ENCODE data around the gene KRT72. TPM values are rescaled to one million over a fixed set of nuclear protein-coding genes. Genes with fewer than 3 reads are reported as not detected.

The KRT72 gene
- total and polyA plus RNA-seq, 2 experiments from 2014 or later, result not detected

DNA sequence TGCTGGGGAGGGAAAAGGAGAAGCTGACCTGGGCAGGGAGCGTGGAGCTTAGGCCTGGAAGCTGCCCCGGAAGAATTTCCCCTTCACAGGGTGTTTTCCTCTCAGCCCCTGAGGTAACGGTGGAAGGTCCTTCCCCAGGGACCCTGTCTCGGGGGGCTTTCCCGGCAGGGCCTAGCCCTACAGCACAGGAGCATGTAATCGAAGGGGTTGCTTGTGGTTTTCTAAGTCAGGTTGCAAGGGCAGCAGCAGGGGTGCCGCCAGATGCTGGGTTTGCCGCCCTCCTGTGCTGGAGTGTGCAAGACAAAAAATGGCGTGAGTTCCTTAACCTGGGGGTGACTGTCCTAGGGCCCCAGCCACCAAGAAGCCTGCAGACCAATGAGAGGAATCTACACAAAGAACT, 26.0 kb downstream of the KRT72 start:
- DNase-seq (ENCODE audit: low spot score) (no peak), ATAC-seq (no peak)
- H3K36me3 ChIP-seq (ENCODE audit: insufficient read depth), result no peaks in the 10 kb centered on the region
- H3K79me2 ChIP-seq (replicated peaks; ENCODE audit: insufficient read depth), result no peaks in the 10 kb centered on the region
- TF ChIP-seq NANOG (IDR thresholded peaks at IDR 0.05; ENCODE audit: borderline replicate concordance) (no peak), STAT1 (IDR thresholded peaks at IDR 0.05; ENCODE audit: unreplicated experiment) (no peak), ZNF114 (CRISPR knock-in tag; IDR thresholded peaks at IDR 0.05) (no peak), POLR2AphosphoS5 (IDR thresholded peaks at IDR 0.05; ENCODE audit: low read depth) (no peak), CREB1 (CRISPR knock-in tag; IDR thresholded peaks at IDR 0.05; ENCODE audit: low read depth) (no peak), EZH2phosphoT487 (IDR thresholded peaks at IDR 0.05; ENCODE audit: unreplicated experiment) (no peak), ZNF331 (CRISPR knock-in tag; IDR thresholded peaks at IDR 0.05; ENCODE audit: low read depth) (no peak), EZH2 (IDR thresholded peaks at IDR 0.05; ENCODE audit: low read depth, unreplicated experiment) (no peak)
- TF ChIP-seq, protein P1, sequence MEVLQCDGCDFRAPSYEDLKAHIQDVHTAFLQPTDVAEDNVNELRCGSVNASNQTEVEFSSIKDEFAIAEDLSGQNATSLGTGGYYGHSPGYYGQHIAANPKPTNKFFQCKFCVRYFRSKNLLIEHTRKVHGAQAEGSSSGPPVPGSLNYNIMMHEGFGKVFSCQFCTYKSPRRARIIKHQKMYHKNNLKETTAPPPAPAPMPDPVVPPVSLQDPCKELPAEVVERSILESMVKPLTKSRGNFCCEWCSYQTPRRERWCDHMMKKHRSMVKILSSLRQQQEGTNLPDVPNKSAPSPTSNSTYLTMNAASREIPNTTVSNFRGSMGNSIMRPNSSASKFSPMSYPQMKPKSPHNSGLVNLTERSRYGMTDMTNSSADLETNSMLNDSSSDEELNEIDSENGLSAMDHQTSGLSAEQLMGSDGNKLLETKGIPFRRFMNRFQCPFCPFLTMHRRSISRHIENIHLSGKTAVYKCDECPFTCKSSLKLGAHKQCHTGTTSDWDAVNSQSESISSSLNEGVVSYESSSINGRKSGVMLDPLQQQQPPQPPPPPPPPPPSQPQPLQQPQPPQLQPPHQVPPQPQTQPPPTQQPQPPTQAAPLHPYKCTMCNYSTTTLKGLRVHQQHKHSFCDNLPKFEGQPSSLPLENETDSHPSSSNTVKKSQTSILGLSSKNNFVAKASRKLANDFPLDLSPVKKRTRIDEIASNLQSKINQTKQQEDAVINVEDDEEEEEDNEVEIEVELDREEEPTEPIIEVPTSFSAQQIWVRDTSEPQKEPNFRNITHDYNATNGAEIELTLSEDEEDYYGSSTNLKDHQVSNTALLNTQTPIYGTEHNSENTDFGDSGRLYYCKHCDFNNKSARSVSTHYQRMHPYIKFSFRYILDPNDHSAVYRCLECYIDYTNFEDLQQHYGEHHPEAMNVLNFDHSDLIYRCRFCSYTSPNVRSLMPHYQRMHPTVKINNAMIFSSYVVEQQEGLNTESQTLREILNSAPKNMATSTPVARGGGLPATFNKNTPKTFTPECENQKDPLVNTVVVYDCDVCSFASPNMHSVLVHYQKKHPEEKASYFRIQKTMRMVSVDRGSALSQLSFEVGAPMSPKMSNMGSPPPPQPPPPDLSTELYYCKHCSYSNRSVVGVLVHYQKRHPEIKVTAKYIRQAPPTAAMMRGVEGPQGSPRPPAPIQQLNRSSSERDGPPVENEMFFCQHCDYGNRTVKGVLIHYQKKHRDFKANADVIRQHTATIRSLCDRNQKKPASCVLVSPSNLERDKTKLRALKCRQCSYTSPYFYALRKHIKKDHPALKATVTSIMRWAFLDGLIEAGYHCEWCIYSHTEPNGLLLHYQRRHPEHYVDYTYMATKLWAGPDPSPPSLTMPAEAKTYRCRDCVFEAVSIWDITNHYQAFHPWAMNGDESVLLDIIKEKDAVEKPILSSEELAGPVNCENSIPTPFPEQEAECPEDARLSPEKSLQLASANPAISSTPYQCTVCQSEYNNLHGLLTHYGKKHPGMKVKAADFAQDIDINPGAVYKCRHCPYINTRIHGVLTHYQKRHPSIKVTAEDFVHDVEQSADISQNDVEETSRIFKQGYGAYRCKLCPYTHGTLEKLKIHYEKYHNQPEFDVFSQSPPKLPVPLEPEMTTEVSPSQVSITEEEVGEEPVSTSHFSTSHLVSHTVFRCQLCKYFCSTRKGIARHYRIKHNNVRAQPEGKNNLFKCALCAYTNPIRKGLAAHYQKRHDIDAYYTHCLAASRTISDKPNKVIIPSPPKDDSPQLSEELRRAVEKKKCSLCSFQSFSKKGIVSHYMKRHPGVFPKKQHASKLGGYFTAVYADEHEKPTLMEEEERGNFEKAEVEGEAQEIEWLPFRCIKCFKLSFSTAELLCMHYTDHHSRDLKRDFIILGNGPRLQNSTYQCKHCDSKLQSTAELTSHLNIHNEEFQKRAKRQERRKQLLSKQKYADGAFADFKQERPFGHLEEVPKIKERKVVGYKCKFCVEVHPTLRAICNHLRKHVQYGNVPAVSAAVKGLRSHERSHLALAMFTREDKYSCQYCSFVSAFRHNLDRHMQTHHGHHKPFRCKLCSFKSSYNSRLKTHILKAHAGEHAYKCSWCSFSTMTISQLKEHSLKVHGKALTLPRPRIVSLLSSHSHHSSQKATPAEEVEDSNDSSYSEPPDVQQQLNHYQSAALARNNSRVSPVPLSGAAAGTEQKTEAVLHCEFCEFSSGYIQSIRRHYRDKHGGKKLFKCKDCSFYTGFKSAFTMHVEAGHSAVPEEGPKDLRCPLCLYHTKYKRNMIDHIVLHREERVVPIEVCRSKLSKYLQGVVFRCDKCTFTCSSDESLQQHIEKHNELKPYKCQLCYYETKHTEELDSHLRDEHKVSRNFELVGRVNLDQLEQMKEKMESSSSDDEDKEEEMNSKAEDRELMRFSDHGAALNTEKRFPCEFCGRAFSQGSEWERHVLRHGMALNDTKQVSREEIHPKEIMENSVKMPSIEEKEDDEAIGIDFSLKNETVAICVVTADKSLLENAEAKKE (CRISPR knock-in tag; IDR thresholded peaks at IDR 0.05), result no peak
- TF ChIP-seq, protein P2, sequence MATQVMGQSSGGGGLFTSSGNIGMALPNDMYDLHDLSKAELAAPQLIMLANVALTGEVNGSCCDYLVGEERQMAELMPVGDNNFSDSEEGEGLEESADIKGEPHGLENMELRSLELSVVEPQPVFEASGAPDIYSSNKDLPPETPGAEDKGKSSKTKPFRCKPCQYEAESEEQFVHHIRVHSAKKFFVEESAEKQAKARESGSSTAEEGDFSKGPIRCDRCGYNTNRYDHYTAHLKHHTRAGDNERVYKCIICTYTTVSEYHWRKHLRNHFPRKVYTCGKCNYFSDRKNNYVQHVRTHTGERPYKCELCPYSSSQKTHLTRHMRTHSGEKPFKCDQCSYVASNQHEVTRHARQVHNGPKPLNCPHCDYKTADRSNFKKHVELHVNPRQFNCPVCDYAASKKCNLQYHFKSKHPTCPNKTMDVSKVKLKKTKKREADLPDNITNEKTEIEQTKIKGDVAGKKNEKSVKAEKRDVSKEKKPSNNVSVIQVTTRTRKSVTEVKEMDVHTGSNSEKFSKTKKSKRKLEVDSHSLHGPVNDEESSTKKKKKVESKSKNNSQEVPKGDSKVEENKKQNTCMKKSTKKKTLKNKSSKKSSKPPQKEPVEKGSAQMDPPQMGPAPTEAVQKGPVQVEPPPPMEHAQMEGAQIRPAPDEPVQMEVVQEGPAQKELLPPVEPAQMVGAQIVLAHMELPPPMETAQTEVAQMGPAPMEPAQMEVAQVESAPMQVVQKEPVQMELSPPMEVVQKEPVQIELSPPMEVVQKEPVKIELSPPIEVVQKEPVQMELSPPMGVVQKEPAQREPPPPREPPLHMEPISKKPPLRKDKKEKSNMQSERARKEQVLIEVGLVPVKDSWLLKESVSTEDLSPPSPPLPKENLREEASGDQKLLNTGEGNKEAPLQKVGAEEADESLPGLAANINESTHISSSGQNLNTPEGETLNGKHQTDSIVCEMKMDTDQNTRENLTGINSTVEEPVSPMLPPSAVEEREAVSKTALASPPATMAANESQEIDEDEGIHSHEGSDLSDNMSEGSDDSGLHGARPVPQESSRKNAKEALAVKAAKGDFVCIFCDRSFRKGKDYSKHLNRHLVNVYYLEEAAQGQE (IDR thresholded peaks at IDR 0.05; ENCODE audit: unreplicated experiment), result no peak
- TF ChIP-seq, protein P3, sequence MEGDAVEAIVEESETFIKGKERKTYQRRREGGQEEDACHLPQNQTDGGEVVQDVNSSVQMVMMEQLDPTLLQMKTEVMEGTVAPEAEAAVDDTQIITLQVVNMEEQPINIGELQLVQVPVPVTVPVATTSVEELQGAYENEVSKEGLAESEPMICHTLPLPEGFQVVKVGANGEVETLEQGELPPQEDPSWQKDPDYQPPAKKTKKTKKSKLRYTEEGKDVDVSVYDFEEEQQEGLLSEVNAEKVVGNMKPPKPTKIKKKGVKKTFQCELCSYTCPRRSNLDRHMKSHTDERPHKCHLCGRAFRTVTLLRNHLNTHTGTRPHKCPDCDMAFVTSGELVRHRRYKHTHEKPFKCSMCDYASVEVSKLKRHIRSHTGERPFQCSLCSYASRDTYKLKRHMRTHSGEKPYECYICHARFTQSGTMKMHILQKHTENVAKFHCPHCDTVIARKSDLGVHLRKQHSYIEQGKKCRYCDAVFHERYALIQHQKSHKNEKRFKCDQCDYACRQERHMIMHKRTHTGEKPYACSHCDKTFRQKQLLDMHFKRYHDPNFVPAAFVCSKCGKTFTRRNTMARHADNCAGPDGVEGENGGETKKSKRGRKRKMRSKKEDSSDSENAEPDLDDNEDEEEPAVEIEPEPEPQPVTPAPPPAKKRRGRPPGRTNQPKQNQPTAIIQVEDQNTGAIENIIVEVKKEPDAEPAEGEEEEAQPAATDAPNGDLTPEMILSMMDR (conservative IDR thresholded peaks at IDR 0.05; ENCODE audit: low read depth in 2 of 2), result no peak
- H3K27ac ChIP-seq (ENCODE audit: low read depth), result no peak overlapping the region
- H3K27me3 ChIP-seq (ENCODE audit: insufficient read depth), result no peaks in the 10 kb centered on the region
- Mint-ChIP-seq H3K27ac (no peak overlapping the region), H3K36me3 (ENCODE audit: low read depth) (no peaks in the 10 kb centered on the region), H3K27me3 (ENCODE audit: insufficient read depth, low read depth, poor library complexity) (peaks cover 2% of the 10 kb centered on the region), H3K4me1 (no peaks in the 10 kb centered on the region), H3K9me3 (no peaks in the 10 kb centered on the region), H3K4me3 (no peak overlapping the region)
- H2AFZ ChIP-seq, result no peak overlapping the region
- no peaks in the 10 kb centered on the region for H3K9me2 ChIP-seq (ENCODE audit: insufficient read depth)
- H3F3A ChIP-seq (replicated peaks; ENCODE audit: low read depth), result no peaks in the 10 kb centered on the region
- no peaks in the 10 kb centered on the region for H3K4me1 ChIP-seq (ENCODE audit: insufficient read depth)
- no peaks in the 10 kb centered on the region for H4K20me1 ChIP-seq (replicated peaks; ENCODE audit: insufficient read depth)
- H3K4me2 ChIP-seq, result no peak overlapping the region
- H3K4me3 ChIP-seq, result no peak overlapping the region

All from GM23338 (cell line).